Activated naive CD4-positive, alpha-beta T cell treated with anti-CD3 and anti-CD28 coated beads for 36 hours (primary cell): ENCODE measurements around the gene TFF1. TPM values are rescaled to one million over a fixed set of nuclear protein-coding genes. Genes with fewer than 3 reads are reported as not detected.

Experiments used
- CTCF ChIA-PET: fragments of 350-600 bp; sonication (Branson Sonifier 250); formaldehyde crosslinking; loops from one replicate; lab custom pipeline; 2021; ENCODE audit warnings: antibody characterized with exemption; lab: Charles Lee
- DNase-seq: peaks from one replicate; pipeline ENCODE4 v3.0.0-alpha.2; 2020
- H3K27ac Mint-ChIP-seq: one replicate; pipeline ENCODE4 v1.8.0; 2021; ENCODE audit warnings: mild to moderate bottlenecking, mixed read lengths
- H3K27me3 Mint-ChIP-seq: one replicate; pipeline ENCODE4 v1.8.0; 2021; ENCODE audit warnings: low read depth, mixed read lengths
- H3K36me3 Mint-ChIP-seq: one replicate; pipeline ENCODE4 v1.8.0; 2021; ENCODE audit warnings: low read depth, mixed read lengths
- H3K4me1 Mint-ChIP-seq: one replicate; pipeline ENCODE4 v1.8.0; 2021; ENCODE audit warnings: low read depth, mixed read lengths
- H3K4me3 Mint-ChIP-seq: one replicate; pipeline ENCODE4 v1.8.0; 2021; ENCODE audit warnings: mild to moderate bottlenecking, moderate library complexity, mixed read lengths
- H3K9me3 Mint-ChIP-seq: one replicate; pipeline ENCODE4 v1.8.0; 2021; ENCODE audit warnings: mixed read lengths
- intact Hi-C: fragments of 100-400 bp; cut with micrococcal nuclease; formaldehyde crosslinking; loops from one replicate; pipeline ENCODE4 v1.15.1; 2023
- total RNA-seq, 2 experiments: library from RNA; stranded (reverse); gene quantifications; one replicate each; pipeline ENCODE4 v1.2.3, GENCODE V29; 2021

TFF1 gene
- total RNA-seq, 2 experiments from 2014 or later: not detected

DNA sequence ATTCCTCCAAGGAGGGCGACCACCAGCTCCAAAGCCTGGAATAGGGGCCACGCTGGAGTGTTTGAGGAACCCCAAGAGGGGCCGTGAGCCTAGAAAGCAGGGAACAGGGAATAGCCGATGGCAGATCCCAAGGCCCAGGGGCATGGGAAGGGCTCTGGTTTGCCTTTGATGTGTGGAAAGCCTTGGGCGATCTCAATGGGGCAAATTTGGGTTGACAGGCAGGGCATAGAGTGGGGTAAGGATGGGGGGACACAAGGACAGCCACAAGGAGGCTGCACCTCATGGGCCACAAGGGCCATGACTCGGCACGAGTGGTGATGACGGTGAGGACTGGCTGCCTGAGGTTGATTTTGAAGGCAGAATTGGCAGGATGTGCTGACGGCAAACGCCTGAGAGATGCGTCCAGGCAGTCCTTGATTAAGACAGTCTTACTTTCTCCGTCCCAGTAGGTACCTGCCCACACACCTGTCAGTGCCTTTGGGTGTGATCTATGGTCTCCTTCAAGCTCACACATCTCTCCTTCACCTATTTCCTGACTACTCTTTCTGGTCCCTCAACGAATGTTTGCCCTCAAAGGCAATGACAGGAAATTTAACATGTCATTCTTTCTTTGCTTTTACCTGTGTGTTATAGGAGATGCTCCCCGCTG is 31.5 kb upstream of the TFF1 start:
- CTCF ChIA-PET: interaction anchor here (1.0 to 2.2 kb wide), 4 partner anchors 13 to 60 kb away, joined by 3 to 11 read pairs (median 5); no protein-coding TSS in a partner anchor
- DNase-seq: peak; percentile 57
- Mint-ChIP-seq H3K4me1 (peaks cover 56% of the 10 kb centered on the region), H3K9me3 (peaks cover 11% of the 10 kb centered on the region), H3K4me3 (no peak overlapping the region), H3K36me3 (peaks cover 9% of the 10 kb centered on the region), H3K27me3 (no peaks in the 10 kb centered on the region), H3K27ac (peak overlapping the region; percentile 47)
- intact Hi-C loops: no loop called here

DNA sequence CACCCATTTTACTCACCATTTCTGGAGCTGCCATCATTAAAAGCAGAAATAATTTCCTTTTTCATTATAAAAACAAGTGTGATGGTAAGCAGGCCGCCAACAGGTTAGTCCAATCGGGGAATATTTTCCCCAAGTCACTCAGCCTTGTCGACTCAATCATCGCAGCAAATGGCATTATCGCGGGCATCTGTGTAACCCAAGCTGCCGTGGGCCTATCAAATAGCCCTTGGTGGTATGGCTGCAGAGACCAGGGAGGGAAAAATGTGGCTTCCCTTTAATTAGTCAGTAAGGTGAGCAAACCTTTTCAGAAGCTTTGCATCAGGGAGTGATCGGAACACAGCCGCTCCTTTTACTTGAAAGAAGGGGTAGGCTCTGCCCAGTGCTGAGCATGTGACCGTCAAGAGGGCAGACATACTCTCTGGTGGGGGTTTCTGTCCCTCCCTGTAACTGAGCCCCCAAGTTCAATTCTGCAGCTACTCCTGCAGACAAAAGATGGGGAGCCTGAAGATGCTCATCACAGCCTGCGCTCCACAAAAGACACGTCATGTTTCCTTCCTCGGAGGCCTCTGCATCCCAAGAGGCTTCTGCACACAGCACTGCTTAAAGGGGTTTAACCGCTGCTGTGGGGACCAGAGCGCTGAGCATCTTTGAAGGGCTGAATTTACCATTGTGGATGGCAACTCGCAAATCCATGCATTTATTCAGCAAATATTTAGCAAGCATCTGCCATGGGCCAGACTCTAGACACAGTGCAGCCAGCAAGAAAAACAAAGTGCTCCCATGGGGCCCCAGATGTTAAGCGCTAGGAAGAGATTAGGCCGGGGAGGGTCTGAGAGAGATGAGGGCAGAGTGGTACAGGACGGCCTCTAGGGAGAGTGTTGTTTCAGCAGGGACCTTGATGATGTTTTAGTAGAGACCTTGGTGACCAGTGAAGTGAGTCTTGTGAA is 30.7 kb upstream of the TFF1 start:
- Mint-ChIP-seq H3K27me3 (no peaks in the 10 kb centered on the region), H3K4me1 (peaks cover 58% of the 10 kb centered on the region), H3K36me3 (peaks cover 9% of the 10 kb centered on the region), H3K4me3 (no peak overlapping the region), H3K27ac (peak overlapping the region; percentile 29), H3K9me3 (peaks cover 7% of the 10 kb centered on the region)
- DNase-seq: no peak
- intact Hi-C loops: no loop called here
- CTCF ChIA-PET: no interaction called here

DNA sequence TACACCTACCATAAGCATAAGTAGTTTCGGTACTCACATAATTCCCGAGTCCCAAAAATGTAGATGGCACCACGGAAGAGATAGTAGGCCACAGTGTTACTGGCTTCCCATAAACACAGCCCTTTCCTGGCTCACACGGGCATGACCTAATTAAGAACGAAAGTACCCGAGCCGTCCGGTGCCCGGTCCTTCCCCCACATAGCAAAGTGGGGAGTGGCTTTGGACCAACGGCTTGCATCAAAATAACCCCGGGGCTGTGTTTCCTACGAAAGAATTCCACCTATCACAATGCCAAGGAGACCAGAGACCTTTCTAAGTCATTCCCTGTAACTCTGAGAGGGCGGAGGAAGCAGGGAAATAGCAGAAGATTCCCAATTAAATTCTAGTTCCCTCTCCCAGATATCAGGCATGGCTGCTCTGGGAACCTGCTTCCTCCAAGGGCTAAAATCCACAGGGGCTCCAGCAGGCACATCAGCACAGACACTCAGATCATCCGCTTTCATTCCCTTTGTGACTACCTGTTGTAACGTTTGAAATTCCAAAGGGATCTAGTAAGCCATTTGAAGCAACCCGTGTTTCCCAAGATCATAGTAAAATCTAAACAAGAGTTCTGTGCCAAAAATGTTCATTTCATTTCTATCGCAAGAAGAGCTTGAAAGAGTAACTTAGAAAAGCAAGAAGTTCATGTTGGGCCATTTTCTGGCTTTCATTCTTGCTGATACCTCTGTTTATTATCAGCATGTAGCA is 29.7 kb upstream of the TFF1 start, which contains the start of gene TMPRSS3:
TSS of gene TMPRSS3 (minus strand) at position 148 of the 747 bp plus-strand sequence. CDS start 635 bp downstream, outside the sequence.
- Mint-ChIP-seq H3K4me3 (no peak within 1 kb of the TSS), H3K4me1 (peaks cover 54% of the 10 kb centered on the region), H3K36me3 (peaks cover 2% of the 10 kb centered on the region), H3K27ac (no peak within 1 kb of the TSS), H3K27me3 (no peaks in the 10 kb centered on the region), H3K9me3 (no peaks in the 10 kb centered on the region)
- intact Hi-C loops: no loop called here
- CTCF ChIA-PET: no interaction called here
- no peak for DNase-seq

DNA sequence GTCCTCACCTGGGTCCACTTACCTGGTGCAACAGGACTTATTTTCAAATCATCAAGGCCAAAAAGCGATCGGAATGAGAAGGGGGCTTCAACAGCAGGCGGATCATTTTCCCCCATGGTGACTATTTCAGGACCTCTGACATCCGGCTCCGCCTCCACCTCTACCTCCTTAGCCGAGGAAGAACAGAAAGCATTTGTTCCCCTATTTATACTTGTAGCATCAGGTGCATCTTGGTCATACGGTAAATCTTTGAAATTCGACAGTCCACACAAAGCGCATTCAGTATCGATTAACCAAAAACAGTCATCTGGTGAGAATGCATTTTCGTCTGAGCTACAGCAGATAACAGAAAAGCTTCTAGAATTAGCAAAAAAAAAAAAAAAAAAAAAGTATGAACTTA is 29.0 kb upstream of the TFF1 start:
- no peak for DNase-seq
- peaks cover 48% of the 10 kb centered on the region for H3K4me1 Mint-ChIP-seq
- no peak overlapping the region for H3K4me3 Mint-ChIP-seq
- CTCF ChIA-PET: no interaction called here
- peaks cover 2% of the 10 kb centered on the region for H3K36me3 Mint-ChIP-seq
- no peak overlapping the region for H3K27ac Mint-ChIP-seq
- no peaks in the 10 kb centered on the region for H3K9me3 Mint-ChIP-seq
- H3K27me3 Mint-ChIP-seq: no peaks in the 10 kb centered on the region
- intact Hi-C loops: no loop called here

DNA sequence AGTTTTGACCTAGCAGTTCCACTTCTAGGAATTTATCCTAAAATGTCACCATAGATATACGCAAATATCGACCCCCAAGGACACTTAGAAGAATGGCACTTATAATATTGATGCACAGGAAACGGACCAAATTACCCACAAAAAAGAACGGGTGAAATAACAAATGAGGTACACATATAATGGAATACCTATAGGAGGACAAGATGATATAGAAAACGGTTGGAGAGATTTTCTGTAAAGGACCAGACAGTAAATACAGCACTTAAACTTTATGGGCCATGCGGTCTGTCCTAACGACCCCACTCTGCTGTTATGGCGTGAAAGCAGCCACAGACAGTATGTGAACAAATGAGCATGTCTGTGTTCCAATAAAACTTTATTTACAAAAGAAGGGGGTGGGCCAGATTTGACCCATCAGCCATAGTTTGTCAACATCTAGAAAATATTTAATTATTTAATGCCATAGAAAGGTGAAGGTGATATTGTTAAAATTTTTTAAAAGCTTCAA is 27.2 kb upstream of the TFF1 start:
- intact Hi-C loops: loop anchor here (1.0 kb wide), 3 partner anchors 10 to 32 kb away; partner anchors contain the start of gene UBASH3A
- H3K9me3 Mint-ChIP-seq: no peaks in the 10 kb centered on the region
- H3K27me3 Mint-ChIP-seq: no peaks in the 10 kb centered on the region
- H3K4me1 Mint-ChIP-seq: peaks cover 48% of the 10 kb centered on the region
- H3K36me3 Mint-ChIP-seq: peaks cover 2% of the 10 kb centered on the region
- no peak for DNase-seq
- CTCF ChIA-PET: interaction anchor here (0.7 to 3.4 kb wide), 9 partner anchors 11 to 65 kb away, joined by 3 to 18 read pairs (median 4); partner anchors contain the start of gene UBASH3A
- peak overlapping the region; percentile 13 for H3K4me3 Mint-ChIP-seq
- peak overlapping the region; percentile 58 for H3K27ac Mint-ChIP-seq

DNA sequence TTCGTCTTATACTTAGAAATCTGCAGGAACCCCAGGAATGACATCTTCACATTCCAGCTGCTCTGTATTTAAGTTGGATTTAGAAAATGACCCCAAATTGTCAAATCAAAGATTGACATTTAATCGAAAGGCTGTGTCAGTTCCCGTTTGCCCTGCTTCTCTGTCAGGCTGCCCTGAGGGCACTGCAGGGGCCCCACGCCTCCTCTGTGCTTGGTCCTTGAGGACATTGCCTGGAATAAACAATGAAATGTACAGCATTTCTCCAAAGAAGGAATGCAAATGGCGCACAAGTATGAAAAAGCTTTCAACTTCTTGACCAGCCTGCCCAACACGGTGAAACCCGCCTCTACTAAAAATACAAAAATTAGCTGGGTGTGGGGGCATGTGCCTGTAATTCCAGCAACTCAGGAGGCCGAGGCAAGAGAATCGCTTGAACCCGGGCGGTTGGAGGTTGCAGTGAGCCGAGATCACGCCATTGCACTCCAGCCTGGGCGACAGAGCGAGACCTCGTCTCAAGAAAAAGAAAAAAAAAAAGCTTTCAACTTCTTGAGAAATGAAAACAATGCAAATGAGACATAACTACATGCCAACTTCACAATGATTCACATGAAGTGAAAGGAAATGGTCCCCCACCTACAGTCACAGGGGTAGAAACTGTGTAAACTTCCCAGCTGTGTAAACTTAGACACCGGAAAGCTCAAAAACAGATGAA is 26.6 kb upstream of the TFF1 start:
- Mint-ChIP-seq H3K36me3 (peaks cover 2% of the 10 kb centered on the region), H3K9me3 (no peaks in the 10 kb centered on the region), H3K4me1 (peaks cover 44% of the 10 kb centered on the region), H3K4me3 (peak overlapping the region; percentile 13), H3K27me3 (no peaks in the 10 kb centered on the region), H3K27ac (peak overlapping the region; percentile 58)
- CTCF ChIA-PET: interaction anchor here (0.7 to 3.4 kb wide), 8 partner anchors 11 to 66 kb away, joined by 3 to 18 read pairs (median 4); partner anchors contain the start of gene UBASH3A
- intact Hi-C loops: loop anchor here (1.0 kb wide), 3 partner anchors 10 to 32 kb away; partner anchors contain the start of gene UBASH3A
- DNase-seq: peak; percentile 62

DNA sequence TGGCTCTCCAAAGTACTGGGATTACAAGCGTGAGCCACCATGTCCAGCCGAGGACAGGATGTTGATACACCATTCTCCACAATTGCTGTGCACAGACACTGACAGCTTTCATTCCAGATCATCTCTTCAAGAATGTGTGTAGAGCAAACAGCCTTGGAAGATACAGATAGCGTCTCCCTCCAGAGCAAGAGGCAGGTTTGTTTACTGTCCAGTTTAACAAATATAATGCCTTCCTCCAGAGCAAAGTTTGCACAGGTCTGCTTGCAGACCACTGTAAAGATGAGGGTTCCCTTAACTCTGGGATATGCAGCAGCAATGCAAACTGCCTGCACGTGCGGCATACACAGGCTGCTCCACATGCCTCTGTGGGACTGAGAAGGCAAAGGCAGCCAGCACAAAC is 25.0 kb upstream of the TFF1 start:
- intact Hi-C loops: no loop called here
- no peak overlapping the region for H3K4me3 Mint-ChIP-seq
- H3K9me3 Mint-ChIP-seq: no peaks in the 10 kb centered on the region
- CTCF ChIA-PET: interaction anchor here (1.2 to 3.4 kb wide), 3 partner anchors 9 to 32 kb away, joined by 3 to 18 read pairs (median 4); no protein-coding TSS in a partner anchor
- H3K27me3 Mint-ChIP-seq: no peaks in the 10 kb centered on the region
- H3K36me3 Mint-ChIP-seq: peaks cover 5% of the 10 kb centered on the region
- peaks cover 42% of the 10 kb centered on the region for H3K4me1 Mint-ChIP-seq
- no peak for DNase-seq
- no peak overlapping the region for H3K27ac Mint-ChIP-seq

DNA sequence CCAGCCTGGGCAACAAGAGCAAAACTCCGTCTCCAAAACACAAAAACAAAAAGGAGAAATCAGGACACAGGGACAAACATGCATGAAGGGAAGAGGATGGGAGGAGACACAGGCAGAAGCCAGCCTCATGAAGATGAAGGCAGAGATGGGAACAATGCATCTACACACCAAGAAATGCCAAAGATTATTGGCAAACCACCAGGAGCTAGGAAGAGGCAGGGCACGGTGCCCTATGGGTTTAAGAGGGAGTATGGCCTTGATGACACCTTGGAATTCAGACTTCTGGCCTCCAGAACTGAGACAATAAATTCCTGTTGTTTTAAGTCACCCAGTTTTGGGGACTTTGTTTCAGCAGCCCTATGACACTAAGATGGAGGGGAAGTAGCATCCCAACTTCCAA is 24.4 kb upstream of the TFF1 start:
- DNase-seq: no peak
- Mint-ChIP-seq H3K27ac (no peak overlapping the region), H3K4me1 (peaks cover 42% of the 10 kb centered on the region), H3K36me3 (peaks cover 5% of the 10 kb centered on the region), H3K4me3 (no peak overlapping the region), H3K27me3 (no peaks in the 10 kb centered on the region), H3K9me3 (no peaks in the 10 kb centered on the region)
- CTCF ChIA-PET: interaction anchor here (0.7 to 1.3 kb wide), 2 partner anchors 8 to 80 kb away, joined by 3 to 4 read pairs; no protein-coding TSS in a partner anchor
- intact Hi-C loops: no loop called here

DNA sequence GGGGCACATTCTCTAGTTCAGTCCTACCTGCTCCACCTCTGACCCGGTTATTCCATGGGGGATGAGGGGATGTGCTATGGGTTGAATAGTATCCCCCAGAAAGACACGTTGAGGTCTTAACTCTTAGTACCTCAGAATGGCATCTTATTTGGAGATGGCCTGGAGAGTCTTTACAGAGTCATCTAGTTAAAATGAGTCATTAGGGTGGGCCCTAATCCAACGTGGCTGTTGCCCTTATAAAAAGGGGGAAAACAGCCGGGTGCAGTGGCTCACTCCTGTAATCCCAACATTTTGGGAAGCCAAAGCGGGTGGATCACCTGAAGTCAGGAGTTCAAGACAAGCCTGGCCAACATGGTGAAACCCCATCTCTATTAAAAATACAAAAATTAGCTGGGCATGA is 23.9 kb upstream of the TFF1 start:
- Mint-ChIP-seq H3K27ac (no peak overlapping the region), H3K4me1 (peaks cover 44% of the 10 kb centered on the region), H3K27me3 (no peaks in the 10 kb centered on the region), H3K9me3 (no peaks in the 10 kb centered on the region), H3K4me3 (no peak overlapping the region), H3K36me3 (peaks cover 6% of the 10 kb centered on the region)
- no peak for DNase-seq
- CTCF ChIA-PET: interaction anchor here (0.7 to 1.3 kb wide), 2 partner anchors 8 to 79 kb away, joined by 3 to 4 read pairs; no protein-coding TSS in a partner anchor
- intact Hi-C loops: no loop called here

DNA sequence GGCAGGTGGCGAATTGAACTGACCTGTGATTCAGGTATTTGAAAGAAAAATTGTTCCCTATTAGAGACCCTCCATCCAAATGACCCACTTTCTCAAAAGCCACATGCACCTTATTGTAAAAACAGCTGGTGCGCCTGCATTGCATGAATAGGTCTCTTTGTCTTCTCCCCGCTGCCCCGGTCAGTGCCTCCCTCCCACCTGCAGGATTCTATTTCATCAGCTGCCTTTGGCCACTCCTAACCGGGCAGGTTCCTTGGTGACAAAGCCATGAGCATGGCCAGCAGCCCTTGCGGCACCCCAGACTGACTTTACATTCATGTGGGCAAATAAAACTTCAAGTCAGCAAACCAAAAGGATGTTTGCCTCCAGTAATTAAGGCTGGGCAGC is 23.1 kb upstream of the TFF1 start:
- peaks cover 47% of the 10 kb centered on the region for H3K4me1 Mint-ChIP-seq
- DNase-seq: no peak
- no peaks in the 10 kb centered on the region for H3K9me3 Mint-ChIP-seq
- intact Hi-C loops: no loop called here
- no peak overlapping the region for H3K27ac Mint-ChIP-seq
- H3K27me3 Mint-ChIP-seq: no peaks in the 10 kb centered on the region
- H3K4me3 Mint-ChIP-seq: no peak overlapping the region
- peaks cover 8% of the 10 kb centered on the region for H3K36me3 Mint-ChIP-seq
- CTCF ChIA-PET: no interaction called here

DNA sequence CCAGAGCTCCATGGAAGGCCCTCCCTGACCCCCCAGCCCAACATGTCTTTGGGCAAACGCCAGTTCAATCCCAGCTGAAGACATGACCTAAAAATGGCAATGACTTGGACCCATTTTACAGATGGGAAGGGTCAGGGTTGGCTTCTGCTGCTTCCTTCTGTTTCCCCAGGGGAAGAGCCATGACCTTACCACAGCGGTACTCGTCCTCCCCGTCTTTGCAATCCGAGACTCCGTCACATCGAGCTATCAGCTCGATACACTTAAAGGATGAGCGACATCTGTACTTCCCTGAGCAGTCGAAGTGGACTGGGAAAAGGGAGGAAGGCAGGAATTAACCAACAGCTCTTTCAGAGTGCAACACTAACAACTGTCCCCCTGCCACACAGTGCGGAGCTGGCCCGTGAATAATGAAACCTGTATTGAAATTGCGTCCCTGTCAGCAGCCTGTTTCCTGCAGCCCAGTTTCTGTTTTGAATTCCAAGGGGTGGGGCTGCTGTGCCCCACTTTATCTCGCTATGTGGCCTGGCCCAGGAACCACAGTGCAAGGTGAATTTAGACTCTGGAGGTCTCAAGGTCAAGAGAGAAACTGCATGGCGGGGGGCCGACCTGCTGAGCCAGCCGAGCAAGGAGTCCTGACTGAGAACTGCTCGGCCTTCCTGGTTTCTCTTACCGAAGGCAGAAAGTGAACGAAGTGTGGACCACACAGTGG is 22.6 kb upstream of the TFF1 start:
- intact Hi-C loops: no loop called here
- no peaks in the 10 kb centered on the region for H3K27me3 Mint-ChIP-seq
- DNase-seq: no peak
- CTCF ChIA-PET: no interaction called here
- H3K4me1 Mint-ChIP-seq: peaks cover 47% of the 10 kb centered on the region
- H3K9me3 Mint-ChIP-seq: no peaks in the 10 kb centered on the region
- H3K36me3 Mint-ChIP-seq: peaks cover 8% of the 10 kb centered on the region
- H3K27ac Mint-ChIP-seq: peak overlapping the region; percentile 28
- H3K4me3 Mint-ChIP-seq: no peak overlapping the region
